B cell (primary cell): Measurements from ENCODE around the gene ZNF691. TPM values are rescaled to one million over a fixed set of nuclear protein-coding genes. Genes with fewer than 3 reads are reported as not detected.
"Not testable (repeated sequence)": the region's sequence is repeated elsewhere in the genome, so short reads cannot be mapped to it uniquely, and the experiment has no call there.

Experiments used
- ATAC-seq: fragments of 200-7000 bp; cut with Tn5 transposase; one replicate; pipeline ENCODE4 v1.10.0; 2021; ENCODE audit warnings: low read depth, mild to moderate bottlenecking, moderate number of reproducible peaks, moderate library complexity
- CTCF ChIA-PET: fragments of 350-600 bp; sonication (Branson Sonifier 250); formaldehyde crosslinking; loops from one replicate; lab custom pipeline; 2021; ENCODE audit warnings: antibody characterized with exemption, inconsistent platforms; lab: Charles Lee
- POLR2A ChIA-PET: fragments of 350-600 bp; sonication (Branson Sonifier 250); formaldehyde crosslinking; loops from one replicate; lab custom pipeline; 2021; ENCODE audit warnings: antibody characterized with exemption; lab: Charles Lee
- DNase-seq: peaks from one replicate; pipeline ENCODE4 v3.0.0; 2013
- H2AFZ ChIP-seq: 2 replicates; pipeline ENCODE4 v1.6.1; 2012; ENCODE audit warnings: mild to moderate bottlenecking, low read depth, low read length; ENCODE audit not compliant: insufficient read depth, poor library complexity, severe bottlenecking
- H3K27ac ChIP-seq, 2 donors: 1 replicate in 1 of 2; 2 replicates in 1 of 2; pipeline ENCODE4 v1.5.1; 2012 to 2013; ENCODE audit warnings: low read length in 2 of 2, mild to moderate bottlenecking in 2 of 2, moderate library complexity in 1 of 2
- H3K27me3 ChIP-seq, 4 experiments: fragments of 200-600 bp in 1 of 4; sonication (generic) in 1 of 4; replicated peaks in 1 of 4; 1 replicate in 2 of 4; 2 replicates in 2 of 4; pipeline versions ENCODE4 v1.6.1 to v1.7.0; 2013 to 2016; ENCODE audit warnings: low read length in 3 of 4, mild to moderate bottlenecking in 2 of 4, mixed read lengths in 1 of 4, moderate library complexity in 1 of 4; ENCODE audit not compliant: insufficient read depth in 4 of 4, control insufficient read depth in 3 of 4; ENCODE audit errors: control extremely low read depth in 1 of 4
- H3K36me3 ChIP-seq, 2 experiments: replicated peaks in 1 of 2; 1 replicate in 1 of 2; 2 replicates in 1 of 2; pipeline versions ENCODE4 v1.6.1 to v1.7.1; 2013; ENCODE audit warnings: low read length in 1 of 2; ENCODE audit not compliant: insufficient read depth in 2 of 2, control insufficient read depth in 1 of 2; ENCODE audit errors: control extremely low read depth in 1 of 2, extremely low read depth in 1 of 2
- H3K4me1 ChIP-seq, 2 donors: fragments of 200-600 bp in 1 of 2; sonication (generic) in 1 of 2; 1 replicate in 1 of 2; 2 replicates in 1 of 2; pipeline versions ENCODE4 v1.5.1 to v1.6.1; 2013 to 2017; ENCODE audit warnings: low read length in 2 of 2; ENCODE audit not compliant: control insufficient read depth in 2 of 2, insufficient read depth in 2 of 2
- H3K4me2 ChIP-seq: replicated peaks from 2 replicates; pipeline ENCODE3; 2012; ENCODE audit warnings: mild to moderate bottlenecking, low read depth, low read length; ENCODE audit not compliant: poor library complexity, severe bottlenecking
- H3K4me3 ChIP-seq, 5 experiments: fragments of 200-600 bp in 1 of 5; sonication (generic) in 1 of 5; 1 replicate in 3 of 5; 2 replicates in 2 of 5; pipeline versions ENCODE4 v1.5.1 to v1.7.0; 2011 to 2016; ENCODE audit warnings: low read length in 4 of 5, mild to moderate bottlenecking in 4 of 5, low read depth in 2 of 5, control low read depth in 1 of 5, moderate library complexity in 1 of 5; ENCODE audit not compliant: insufficient read depth in 1 of 5; ENCODE audit errors: control extremely low read depth in 1 of 5, extremely low read depth in 1 of 5
- H3K79me2 ChIP-seq: fragments of 200-600 bp; sonication (generic); one replicate; pipeline ENCODE4 v1.6.0; 2016; ENCODE audit warnings: low read length; ENCODE audit not compliant: control insufficient read depth, insufficient read depth
- H3K9ac ChIP-seq: fragments of 200-600 bp; sonication (generic); 2 replicates; pipeline ENCODE4 v1.6.1; 2017; ENCODE audit warnings: mild to moderate bottlenecking, low read length, moderate library complexity
- H3K9me3 ChIP-seq, 3 donors: one replicate each; pipeline versions ENCODE4 v1.6.1 to v1.7.1; 2013; ENCODE audit warnings: low read length in 2 of 3; ENCODE audit not compliant: control insufficient read depth in 2 of 3, insufficient read depth in 1 of 3; ENCODE audit errors: control extremely low read depth in 1 of 3
- H4K20me1 ChIP-seq: 2 replicates; pipeline ENCODE4 v1.6.0; 2012; ENCODE audit warnings: mild to moderate bottlenecking, low read length; ENCODE audit not compliant: insufficient read depth, control insufficient read depth, poor library complexity, severe bottlenecking
- H3K27ac Mint-ChIP-seq: one replicate; pipeline ENCODE4 v1.8.0; 2021; ENCODE audit warnings: mixed read lengths
- H3K27me3 Mint-ChIP-seq: one replicate; pipeline ENCODE4 v1.8.0; 2021; ENCODE audit warnings: mixed read lengths
- H3K4me1 Mint-ChIP-seq: one replicate; pipeline ENCODE4 v1.8.0; 2021; ENCODE audit warnings: mixed read lengths
- H3K4me3 Mint-ChIP-seq: one replicate; pipeline ENCODE4 v1.8.0; 2021; ENCODE audit warnings: mixed read lengths
- H3K9me3 Mint-ChIP-seq: one replicate; pipeline ENCODE4 v1.8.0; 2022; ENCODE audit warnings: mixed read lengths; ENCODE audit not compliant: insufficient read depth
- EZH2 ChIP-seq: IDR thresholded peaks from 2 replicates; pipeline ENCODE4 v1.6.1; 2012; ENCODE audit warnings: borderline replicate concordance, low read depth, mild to moderate bottlenecking, moderate library complexity, low read length; ENCODE audit not compliant: insufficient read depth, poor library complexity, severe bottlenecking
- WGBS: methylation state at CpG from one replicate; pipeline ENCODE4 v1.1.5; 2013; ENCODE audit warnings: missing lambda C conversion rate; ENCODE audit not compliant: insufficient coverage; 5-methylcytosine and 5-hydroxymethylcytosine counted together
- intact Hi-C: fragments of 100-400 bp; cut with micrococcal nuclease; formaldehyde crosslinking; loops from one replicate; pipeline ENCODE4 v1.10.0; 2022
- polyA plus RNA-seq: library from polyadenylated mRNA; depleted of rRNA; stranded (reverse); fragments of >200 nt; gene quantifications from 2 replicates; pipeline ENCODE4 v1.2.3, GENCODE V29; 2012
- total RNA-seq, 2 donors: library from RNA; stranded (reverse); fragments of 120-200 nt in 1 of 2; gene quantifications; 1 replicate in 1 of 2; 2 replicates in 1 of 2; pipeline versions ENCODE4 v1.2.3 to v1.2.4, GENCODE V29; 2013 to 2022
- TF ChIP-seq, protein P1 (sequence below): fragments of 200-600 bp; IDR thresholded peaks from one replicate; pipeline ENCODE4 v1.8.0; 2022; ENCODE audit warnings: antibody characterized with exemption, mild to moderate bottlenecking

ZNF691 gene
- total and polyA plus RNA-seq, 2 donors (not counting 1 experiment from before 2014, with no cell fraction given): 12.4 to 17.1 TPM

DNA sequence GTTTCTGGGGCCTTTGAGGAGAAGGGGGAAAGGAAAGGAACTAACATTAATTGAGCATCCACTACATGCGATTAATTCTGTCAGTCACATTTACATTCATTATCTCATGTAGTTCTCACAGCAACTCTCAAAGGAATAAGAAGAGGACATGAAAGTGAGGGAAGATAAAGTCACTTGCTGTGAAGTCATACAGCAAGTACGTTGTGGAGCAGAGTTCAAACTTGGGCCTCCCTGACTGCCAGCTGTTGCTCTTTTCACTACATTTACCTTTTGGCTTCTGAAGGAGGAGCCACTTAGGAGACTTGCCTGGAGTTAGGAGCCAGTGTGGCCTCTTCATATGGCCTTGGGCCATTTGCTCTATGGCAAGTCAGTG is 6.2 kb downstream of the ZNF691 start:
- peak overlapping the region; percentile 17 for H3K4me3 Mint-ChIP-seq
- POLR2A ChIA-PET: no interaction called here
- H3K9me3 Mint-ChIP-seq: no peaks in the 10 kb centered on the region
- no peak overlapping the region for H2AFZ ChIP-seq
- H3K27me3 ChIP-seq: no peaks in the 10 kb centered on the region
- H3K9me3 ChIP-seq: peaks cover 0 to 10% (median 0%) of the 10 kb centered on the region in 3 donors
- peak; percentile 17 for DNase-seq
- CTCF ChIA-PET: no interaction called here
- ATAC-seq: peak; percentile 39
- H3K9ac ChIP-seq: no peak overlapping the region
- H3K4me1 Mint-ChIP-seq: peaks cover 54% of the 10 kb centered on the region
- H3K4me3 ChIP-seq: no peak overlapping the region
- H3K27ac ChIP-seq: peak overlapping the region; percentile 35 to 76
- WGBS: no CpG with 5 or more reads among the region's 2 CpGs
- H3K4me2 ChIP-seq: peak overlapping the region; percentile 13
- no peaks in the 10 kb centered on the region for H3K27me3 Mint-ChIP-seq
- no peaks in the 10 kb centered on the region for H4K20me1 ChIP-seq
- H3K27ac Mint-ChIP-seq: peak overlapping the region; percentile 75
- peaks cover 15 to 30% of the 10 kb centered on the region in 2 donors for H3K4me1 ChIP-seq
- TF ChIP-seq, protein P1, sequence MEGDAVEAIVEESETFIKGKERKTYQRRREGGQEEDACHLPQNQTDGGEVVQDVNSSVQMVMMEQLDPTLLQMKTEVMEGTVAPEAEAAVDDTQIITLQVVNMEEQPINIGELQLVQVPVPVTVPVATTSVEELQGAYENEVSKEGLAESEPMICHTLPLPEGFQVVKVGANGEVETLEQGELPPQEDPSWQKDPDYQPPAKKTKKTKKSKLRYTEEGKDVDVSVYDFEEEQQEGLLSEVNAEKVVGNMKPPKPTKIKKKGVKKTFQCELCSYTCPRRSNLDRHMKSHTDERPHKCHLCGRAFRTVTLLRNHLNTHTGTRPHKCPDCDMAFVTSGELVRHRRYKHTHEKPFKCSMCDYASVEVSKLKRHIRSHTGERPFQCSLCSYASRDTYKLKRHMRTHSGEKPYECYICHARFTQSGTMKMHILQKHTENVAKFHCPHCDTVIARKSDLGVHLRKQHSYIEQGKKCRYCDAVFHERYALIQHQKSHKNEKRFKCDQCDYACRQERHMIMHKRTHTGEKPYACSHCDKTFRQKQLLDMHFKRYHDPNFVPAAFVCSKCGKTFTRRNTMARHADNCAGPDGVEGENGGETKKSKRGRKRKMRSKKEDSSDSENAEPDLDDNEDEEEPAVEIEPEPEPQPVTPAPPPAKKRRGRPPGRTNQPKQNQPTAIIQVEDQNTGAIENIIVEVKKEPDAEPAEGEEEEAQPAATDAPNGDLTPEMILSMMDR: no peak
- no peak for TF ChIP-seq EZH2
- peaks cover 3% of the 10 kb centered on the region for H3K79me2 ChIP-seq
- intact Hi-C loops: no loop called here
- peaks cover 0 to 5% of the 10 kb centered on the region in 2 experiments for H3K36me3 ChIP-seq

DNA sequence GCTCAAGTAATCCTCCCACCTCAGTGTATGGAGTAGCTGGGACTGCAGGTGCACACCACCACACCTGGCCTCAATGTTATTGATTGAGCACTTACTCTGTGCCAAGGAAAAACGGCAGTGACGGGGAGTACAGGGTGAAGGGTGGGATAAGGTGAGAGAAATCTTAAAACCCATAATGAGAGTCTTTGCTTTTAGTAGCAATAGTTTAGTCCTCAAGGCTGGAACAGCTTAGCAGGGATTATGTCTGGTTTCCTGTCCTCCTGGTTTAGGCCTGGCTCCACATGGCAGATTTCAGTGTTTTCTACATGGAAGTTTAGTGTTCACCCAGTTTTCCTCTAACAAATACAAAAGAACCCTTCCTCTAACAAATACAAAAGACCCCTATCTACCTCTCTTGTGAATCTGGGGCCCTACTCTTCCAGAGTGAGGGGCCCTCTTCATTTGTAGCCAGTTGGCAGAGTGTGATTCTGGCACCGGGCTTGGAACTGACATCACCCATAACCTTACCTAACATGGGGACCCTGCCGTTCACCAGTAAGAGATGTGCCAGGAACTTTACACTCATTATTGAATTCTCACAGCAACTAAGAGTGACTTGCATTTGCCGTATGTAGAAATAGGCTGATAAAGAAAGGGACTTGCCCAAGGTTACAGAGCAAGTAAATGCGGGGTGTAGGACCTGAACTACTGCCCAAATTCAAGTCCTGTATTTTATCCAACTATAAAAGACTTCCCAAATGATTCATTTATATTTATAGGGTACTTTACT is 6.9 kb downstream of the ZNF691 start:
- H3K9ac ChIP-seq: no peak overlapping the region
- no peaks in the 10 kb centered on the region for H3K9me3 Mint-ChIP-seq
- peaks cover 11 to 26% of the 10 kb centered on the region in 2 donors for H3K4me1 ChIP-seq
- 100% methylated on average over 1 of the region's 6 CpGs for WGBS
- H3K27me3 Mint-ChIP-seq: no peaks in the 10 kb centered on the region
- H3K4me3 ChIP-seq: no peak overlapping the region
- intact Hi-C loops: no loop called here
- H3K79me2 ChIP-seq: peaks cover 3% of the 10 kb centered on the region
- no peaks in the 10 kb centered on the region for H3K27me3 ChIP-seq
- TF ChIP-seq, protein P1: no peak
- no peak for TF ChIP-seq EZH2
- peak overlapping the region; percentile 75 for H3K27ac Mint-ChIP-seq
- POLR2A ChIA-PET: interaction anchor here (0.6 kb wide), 1 partner anchor 370 kb away, joined by 6 read pairs; no protein-coding TSS in a partner anchor
- no peak overlapping the region for H2AFZ ChIP-seq
- H3K4me3 Mint-ChIP-seq: no peak overlapping the region
- peaks cover 46% of the 10 kb centered on the region for H3K4me1 Mint-ChIP-seq
- DNase-seq (no peak), ATAC-seq (no peak)
- no peak overlapping the region for H3K4me2 ChIP-seq
- H3K36me3 ChIP-seq: peaks cover 0 to 5% of the 10 kb centered on the region in 2 experiments
- peak overlapping the region; percentile 20 to 76 for H3K27ac ChIP-seq
- CTCF ChIA-PET: no interaction called here
- H4K20me1 ChIP-seq: no peaks in the 10 kb centered on the region
- H3K9me3 ChIP-seq: peaks cover 0 to 10% (median 0%) of the 10 kb centered on the region in 3 donors

DNA sequence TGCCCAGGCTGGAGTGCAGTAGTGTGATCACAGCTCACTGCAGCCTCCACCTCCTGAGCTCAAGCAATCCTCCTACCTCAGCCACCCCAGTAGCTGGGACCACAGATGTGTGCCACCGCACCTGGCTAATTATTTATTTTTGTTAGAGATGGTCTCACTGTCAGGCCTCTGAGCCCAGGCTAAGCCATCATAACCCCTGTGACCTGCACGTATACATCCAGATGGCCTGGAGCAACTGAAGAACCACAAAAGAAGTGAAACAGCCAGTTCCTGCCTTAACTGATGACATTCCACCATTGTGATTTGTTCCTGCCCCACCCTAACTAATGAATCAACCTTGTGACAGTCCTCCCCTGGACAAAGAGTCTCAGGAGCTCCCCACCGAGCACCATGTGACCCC is 10.1 kb downstream of the ZNF691 start:
- H3K27ac Mint-ChIP-seq, CTCF ChIA-PET, intact Hi-C loops, POLR2A ChIA-PET, ATAC-seq, H2AFZ ChIP-seq, H3K4me3 ChIP-seq, H3K9ac ChIP-seq, H3K27ac ChIP-seq, H3K9me3 Mint-ChIP-seq, DNase-seq, H3K4me3 Mint-ChIP-seq, H3K79me2 ChIP-seq, H4K20me1 ChIP-seq, H3K4me2 ChIP-seq, H3K36me3 ChIP-seq: not testable (repeated sequence)
- Mint-ChIP-seq H3K27me3 (peaks cover 15% of the 10 kb centered on the region), H3K4me1 (peaks cover 24% of the 10 kb centered on the region)
- peaks cover 11 to 20% of the 10 kb centered on the region in 2 donors for H3K4me1 ChIP-seq
- H3K27me3 ChIP-seq: peaks cover 0 to 12% (median 9%) of the 10 kb centered on the region in 4 experiments
- WGBS: 93% methylated on average over 1 of the region's 3 CpGs
- H3K9me3 ChIP-seq: peaks cover 0 to 14% (median 8%) of the 10 kb centered on the region in 3 donors
